ENCODE data around the gene USP35. TPM values are rescaled to one million over a fixed set of nuclear protein-coding genes. Genes with fewer than 3 reads are reported as not detected.

USP35 gene, protein sequence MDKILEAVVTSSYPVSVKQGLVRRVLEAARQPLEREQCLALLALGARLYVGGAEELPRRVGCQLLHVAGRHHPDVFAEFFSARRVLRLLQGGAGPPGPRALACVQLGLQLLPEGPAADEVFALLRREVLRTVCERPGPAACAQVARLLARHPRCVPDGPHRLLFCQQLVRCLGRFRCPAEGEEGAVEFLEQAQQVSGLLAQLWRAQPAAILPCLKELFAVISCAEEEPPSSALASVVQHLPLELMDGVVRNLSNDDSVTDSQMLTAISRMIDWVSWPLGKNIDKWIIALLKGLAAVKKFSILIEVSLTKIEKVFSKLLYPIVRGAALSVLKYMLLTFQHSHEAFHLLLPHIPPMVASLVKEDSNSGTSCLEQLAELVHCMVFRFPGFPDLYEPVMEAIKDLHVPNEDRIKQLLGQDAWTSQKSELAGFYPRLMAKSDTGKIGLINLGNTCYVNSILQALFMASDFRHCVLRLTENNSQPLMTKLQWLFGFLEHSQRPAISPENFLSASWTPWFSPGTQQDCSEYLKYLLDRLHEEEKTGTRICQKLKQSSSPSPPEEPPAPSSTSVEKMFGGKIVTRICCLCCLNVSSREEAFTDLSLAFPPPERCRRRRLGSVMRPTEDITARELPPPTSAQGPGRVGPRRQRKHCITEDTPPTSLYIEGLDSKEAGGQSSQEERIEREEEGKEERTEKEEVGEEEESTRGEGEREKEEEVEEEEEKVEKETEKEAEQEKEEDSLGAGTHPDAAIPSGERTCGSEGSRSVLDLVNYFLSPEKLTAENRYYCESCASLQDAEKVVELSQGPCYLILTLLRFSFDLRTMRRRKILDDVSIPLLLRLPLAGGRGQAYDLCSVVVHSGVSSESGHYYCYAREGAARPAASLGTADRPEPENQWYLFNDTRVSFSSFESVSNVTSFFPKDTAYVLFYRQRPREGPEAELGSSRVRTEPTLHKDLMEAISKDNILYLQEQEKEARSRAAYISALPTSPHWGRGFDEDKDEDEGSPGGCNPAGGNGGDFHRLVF
- total RNA-seq: 4.1 and 8.6 TPM in 2 replicates

GRCh38 chr11:78188286-78189173, at the start of gene USP35, which contains the start of gene KCTD21:
Gene USP35, plus strand, starts transcription at chr11:78188919. Its CDS starts 7,327 bp downstream, at chr11:78196246.
Gene KCTD21, minus strand, starts transcription at chr11:78188626. Its CDS starts 14,072 bp downstream, at chr11:78174554.

DNA sequence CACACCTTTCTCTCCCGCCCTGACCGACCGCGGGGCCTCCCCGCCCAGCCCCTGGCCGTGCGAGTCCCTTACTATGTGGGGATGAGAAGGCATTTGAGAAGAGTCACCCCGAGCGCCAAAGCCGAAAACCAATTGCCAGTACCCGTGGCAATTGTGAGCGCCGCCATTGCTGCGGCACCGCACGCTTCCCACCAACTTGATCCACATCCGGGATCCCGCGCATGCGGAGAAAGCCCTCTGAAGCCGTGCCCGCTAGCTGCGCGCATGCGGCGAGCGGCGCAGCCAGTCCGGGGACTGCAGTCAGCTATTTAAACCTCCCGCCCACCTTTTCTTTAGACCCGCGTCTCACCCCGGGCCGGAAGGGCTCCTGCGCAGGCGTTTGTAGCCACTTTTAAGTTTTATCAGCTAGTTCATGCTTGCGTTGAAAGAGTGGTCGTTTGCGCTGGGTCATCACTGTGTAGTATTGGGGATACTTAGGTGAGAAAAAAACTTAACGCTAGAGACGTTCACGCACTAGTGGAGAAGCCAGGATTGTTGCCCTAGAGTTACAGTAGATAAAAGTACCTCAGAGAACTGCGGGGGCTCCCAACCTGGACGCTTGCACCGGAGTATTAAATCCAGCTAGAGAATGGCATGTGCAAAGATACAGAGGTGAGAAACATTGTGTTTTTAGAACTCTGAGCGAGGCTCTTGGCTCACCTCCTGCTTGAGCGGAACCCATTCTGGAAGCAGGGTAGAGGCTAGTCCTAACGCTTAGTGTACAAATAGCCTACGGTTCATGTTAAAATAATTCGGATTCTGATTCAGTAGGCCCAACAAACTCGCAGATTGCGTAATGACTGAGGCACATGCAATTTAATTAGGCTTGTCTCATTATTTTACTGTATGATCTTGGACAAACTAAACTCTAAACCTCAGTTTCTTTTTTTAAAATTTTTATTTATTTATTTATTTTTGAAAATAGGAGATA, 49.0 kb upstream of the USP35 start, which contains the start of gene ALG8:
Gene ALG8, minus strand, starts transcription at position 205 of the 970 bp plus-strand sequence. Its CDS starts 38 bp downstream, at position 167.

Other genes starting within 250 kb of the USP35 start
- 17.1 and 20.8 TPM in 2 replicates for gene INTS4, start 194.3 kb upstream of the USP35 start, total RNA-seq
- gene KCTD14, start 165.6 kb upstream of the USP35 start, total RNA-seq: 8.5 and 8.6 TPM in 2 replicates
- not detected in 2 replicates for gene THRSP, start 125.1 kb upstream of the USP35 start, total RNA-seq
- gene NDUFC2, start 109.1 kb upstream of the USP35 start, total RNA-seq: 160 and 186 TPM in 2 replicates
- 24.3 and 44.5 TPM in 2 replicates for gene ALG8, start 49.3 kb upstream of the USP35 start, total RNA-seq
- 9.8 and 15.5 TPM in 2 replicates for gene KCTD21, start 293 bp upstream of the USP35 start, total RNA-seq
- 6.3 and 10.1 TPM in 2 replicates for gene GAB2, start 228.9 kb downstream of the USP35 start, total RNA-seq